GM12878 (cell line): ENCODE measurements around the gene MPP1. TPM values are rescaled to one million over a fixed set of nuclear protein-coding genes. Genes with fewer than 3 reads are reported as not detected.

Source experiments
- ATAC-seq: fragments of 200-7000 bp; cut with Tn5 transposase; 3 replicates; pipeline ENCODE4 v1.9.1; 2020; ENCODE audit warnings: mild to moderate bottlenecking, moderate library complexity
- BruUV-seq: library from RNA; stranded (reverse); fragments of 400-500 nt; replicated peaks from 2 replicates; lab custom pipeline; 2021; lab: Mats Ljungman, UMichigan
- CTCF ChIA-PET: fragments of 300-600 bp; sonication (Branson Sonifier 250); formaldehyde crosslinking; extraction: SDS; loops from one replicate; lab custom pipeline; 2021; ENCODE audit warnings: inconsistent platforms; lab: Yijun Ruan, JAX
- POLR2A ChIA-PET: fragments of 350-600 bp; formaldehyde crosslinking; extraction: SDS; loops from one replicate; lab custom pipeline; 2021; ENCODE audit warnings: inconsistent platforms; lab: Charles Lee
- RAD21 ChIA-PET: fragments of 300-600 bp; sonication (Branson Sonifier 250); formaldehyde crosslinking; loops from one replicate; lab custom pipeline; 2023; ENCODE audit warnings: antibody characterized with exemption; ENCODE audit not compliant: unreplicated experiment; lab: Charles Lee
- SMC1A ChIA-PET: fragments of 300-600 bp; sonication (Branson Sonifier 250); formaldehyde crosslinking; loops from one replicate; lab custom pipeline; 2023; ENCODE audit not compliant: unreplicated experiment, uncharacterized antibody; lab: Charles Lee
- DNase-seq: peaks from one replicate; pipeline ENCODE4 v3.0.0-alpha.2; 2011; ENCODE audit warnings: low read depth, low spot score
- FAIRE-seq: peaks from 3 replicates; lab custom pipeline; 2011; peaks lifted over from hg19 to GRCh38; lab: Jason Lieb, UNC
- H2AFZ ChIP-seq: 2 replicates; pipeline ENCODE4 v1.6.0; 2011; ENCODE audit warnings: low read depth, low read length, control low read depth; ENCODE audit not compliant: control insufficient read depth
- H3K27ac ChIP-seq: 2 replicates; pipeline ENCODE4 v1.5.1; 2011; ENCODE audit warnings: control low read depth; ENCODE audit not compliant: control insufficient read depth, insufficient read depth
- H3K27me3 ChIP-seq, 2 experiments: replicated peaks in 1 of 2; 2 replicates each; pipeline versions ENCODE4 v1.6.0 to v1.6.1; 2011; ENCODE audit warnings: low read length in 1 of 2; ENCODE audit not compliant: control insufficient read depth in 2 of 2, insufficient read depth in 2 of 2
- H3K36me3 ChIP-seq, 2 experiments: 2 replicates each; pipeline ENCODE4 v1.5.1; 2011; ENCODE audit warnings: low read length in 1 of 2; ENCODE audit not compliant: control insufficient read depth in 2 of 2, insufficient read depth in 2 of 2
- H3K4me1 ChIP-seq: 2 replicates; pipeline ENCODE4 v1.6.1; 2011; ENCODE audit warnings: mild to moderate bottlenecking, low read length, moderate library complexity, mixed read lengths; ENCODE audit not compliant: control insufficient read depth, insufficient read depth
- H3K4me2 ChIP-seq: 2 replicates; pipeline ENCODE4 v1.6.0; 2011; ENCODE audit warnings: control low read depth; ENCODE audit not compliant: control insufficient read depth, insufficient read depth
- H3K4me3 ChIP-seq: fragments of 200-600 bp; sonication (generic); 2 replicates; pipeline ENCODE4 v1.5.1; 2016
- H3K79me2 ChIP-seq: 2 replicates; pipeline ENCODE4 v1.6.0; 2011; ENCODE audit warnings: low read length; ENCODE audit not compliant: control insufficient read depth, insufficient read depth
- H3K9ac ChIP-seq: 2 replicates; pipeline ENCODE4 v1.8.0; 2011; ENCODE audit warnings: low read length, control low read depth, mixed read lengths; ENCODE audit not compliant: control insufficient read depth, insufficient read depth
- H3K9me3 ChIP-seq: replicated peaks from 3 replicates; pipeline ENCODE4 v1.5.1; 2011; ENCODE audit warnings: mild to moderate bottlenecking, low read length; ENCODE audit not compliant: control insufficient read depth, insufficient read depth
- H4K20me1 ChIP-seq: 2 replicates; pipeline ENCODE4 v1.6.0; 2011; ENCODE audit not compliant: control insufficient read depth, insufficient read depth
- FOXK2 ChIP-seq: fragments of 450-650 bp; IDR thresholded peaks from 2 replicates; pipeline ENCODE4 v1.6.1; 2017; ENCODE audit warnings: mild to moderate bottlenecking, moderate library complexity
- IKZF1 ChIP-seq: fragments of 450-650 bp; conservative IDR thresholded peaks from 2 replicates; pipeline ENCODE4 v1.6.1; 2017; ENCODE audit warnings: antibody characterized with exemption, mild to moderate bottlenecking
- MLLT1 ChIP-seq: fragments of 450-650 bp; IDR thresholded peaks from 2 replicates; pipeline ENCODE4 v1.6.1; 2016; ENCODE audit warnings: mild to moderate bottlenecking
- RBBP5 ChIP-seq: fragments of 200-600 bp; sonication (generic); conservative IDR thresholded peaks from 2 replicates; pipeline ENCODE4 v1.6.1; 2016
- ZBTB11 ChIP-seq: fragments of 450-650 bp; formaldehyde crosslinking; IDR thresholded peaks from 2 replicates; pipeline ENCODE4 v1.5.0; 2022; ENCODE audit warnings: mild to moderate bottlenecking, missing genetic modification characterization
- WGBS: methylation state at CpG from one replicate; pipeline ENCODE4 v1.1.6; 2016; ENCODE audit warnings: low lambda C conversion rate; ENCODE audit not compliant: insufficient replicate concordance, insufficient coverage; ENCODE audit errors: missing lambda C conversion rate; 5-methylcytosine and 5-hydroxymethylcytosine counted together
- in situ Hi-C: fragments of 300-500 bp; cut with MboI; formaldehyde crosslinking; loops from 9 replicates; pipeline ENCODE4 v1.14.3; 2018; ENCODE audit warnings: mixed read lengths
- intact Hi-C: fragments of 100-400 bp; cut with micrococcal nuclease; formaldehyde crosslinking; loops from one replicate; pipeline ENCODE4 v1.14.2; 2022; ENCODE audit not compliant: unreplicated experiment
- polyA plus RNA-seq, 11 experiments: library from polyadenylated mRNA; depleted of rRNA in 4 of 11; unstranded in 6 of 11; stranded (reverse) in 5 of 11; fragments of >200 nt; fragmentation: Nextera tagmentation in 4 of 11; fragmentation: Illumina TruSeq in 1 of 11; extraction: Ambion mirVana in 4 of 11; extraction: Trizol in 1 of 11; gene quantifications; 1 replicate in 1 of 11; 2 replicates in 10 of 11; pipeline versions ENCODE4 v1.2.1 to v1.2.3, GENCODE V29; 2011 to 2016; ENCODE audit warnings: inconsistent platforms in 2 of 11, missing spikeins in 2 of 11, low read depth in 1 of 11
- total RNA-seq, 4 experiments: library from RNA; depleted of rRNA in 3 of 4; stranded (reverse); fragments of >200 nt in 3 of 4; fragmentation: Illumina TruSeq in 1 of 4; extraction: Trizol in 1 of 4; gene quantifications; 2 replicates each; pipeline versions ENCODE4 v1.2.1 to v1.2.3, GENCODE V29; 2013 to 2021

MPP1 gene
- total and polyA plus RNA-seq, 10 of the 15 experiments (the other 5 are each of a cell fraction or from before 2014, with no cell fraction given) = 1.9 to 20.1 (median 14.8) TPM

- ATAC-seq = no peak
- no peaks in the 10 kb centered on the region for H3K79me2 ChIP-seq
- TF ChIP-seq RBBP5 (no peak), MLLT1 (no peak), ZBTB11 (CRISPR knock-in tag) (no peak), FOXK2 (no peak), IKZF1 (no peak)
- TF ChIP-seq, all 136 proteins: peak for 0
- Histone ChIP-seq H3K36me3 (no peaks in the 10 kb centered on the region), H3K4me1 (peaks cover 8% of the 10 kb centered on the region), H2AFZ (no peak overlapping the region), H3K9ac (no peak overlapping the region), H3K4me3 (no peak overlapping the region), H3K9me3 (no peaks in the 10 kb centered on the region), H4K20me1 (no peaks in the 10 kb centered on the region), H3K4me2 (no peak overlapping the region), H3K27me3 (no peaks in the 10 kb centered on the region), H3K27ac (no peak overlapping the region)
- intact Hi-C loops (no loop called here), in situ Hi-C loops (loop anchor here (25.0 kb wide), 1 partner anchor 149 kb away; the partner anchor contains the start of gene CTAG1A)
- DNase-seq = no peak
- no TSS peak for BruUV-seq
- no peak for FAIRE-seq
- POLR2A ChIA-PET = no interaction called here
- CTCF ChIA-PET = interaction anchor here (4.8 kb wide), 1 partner anchor 13 kb away, joined by 19 read pairs; no protein-coding TSS in a partner anchor
- SMC1A ChIA-PET = no interaction called here
- WGBS = 52% methylated on average over 7 of the region's 7 CpGs
- RAD21 ChIA-PET = no interaction called here
These were observed 69.4 kb downstream of the MPP1 start for GRCh38 chrX:154735695-154736393.
